OCI-LY7 (cell line): ENCODE data around the gene HSPA2. TPM values are rescaled to one million over a fixed set of nuclear protein-coding genes. Genes with fewer than 3 reads are reported as not detected.

Experiments used
- Bru-seq: library from RNA; stranded (reverse); fragments of 400-500 nt; gene quantifications from one replicate; lab custom pipeline; 2021; lab: Mats Ljungman, UMichigan
- BruChase-seq, 2 experiments: library from RNA; stranded (reverse); fragments of 400-500 nt; gene quantifications; one replicate each; lab custom pipeline; 2021; lab: Mats Ljungman, UMichigan
- BruUV-seq: library from RNA; stranded (reverse); fragments of 400-500 nt; replicated peaks from 2 replicates; lab custom pipeline; 2021; lab: Mats Ljungman, UMichigan
- CTCF ChIA-PET: fragments of 300-600 bp; sonication (Branson Sonifier 250); formaldehyde crosslinking; loops from one replicate; lab custom pipeline; 2022; ENCODE audit warnings: antibody characterized with exemption; ENCODE audit not compliant: unreplicated experiment; lab: Charles Lee
- POLR2A ChIA-PET: fragments of 300-600 bp; sonication (Branson Sonifier 250); formaldehyde crosslinking; loops from one replicate; lab custom pipeline; 2022; ENCODE audit warnings: antibody characterized with exemption; lab: Charles Lee
- DNase-seq: peaks from one replicate; pipeline ENCODE4 v3.0.0-alpha.2; 2015; ENCODE audit warnings: low spot score
- H2AFZ ChIP-seq: fragments of 200-600 bp; sonication (generic), shearing (Covaris generic); 2 replicates; pipeline ENCODE4 v1.6.1; 2014; ENCODE audit warnings: mild to moderate bottlenecking, antibody characterized with exemption, low read length, moderate library complexity
- H3K27ac ChIP-seq: fragments of 200-600 bp; sonication (generic); 2 replicates; pipeline ENCODE4 v1.5.1; 2014; ENCODE audit warnings: mixed run types, low read depth, mild to moderate bottlenecking, moderate library complexity, low read length, inconsistent platforms; ENCODE audit not compliant: poor library complexity, severe bottlenecking
- H3K36me3 ChIP-seq: fragments of 200-600 bp; sonication (generic); 2 replicates; pipeline ENCODE4 v1.6.1; 2014; ENCODE audit warnings: mild to moderate bottlenecking, antibody characterized with exemption, low read length, moderate library complexity, mixed read lengths; ENCODE audit not compliant: insufficient read depth
- H3K4me1 ChIP-seq: fragments of 200-600 bp; sonication (generic); 2 replicates; pipeline ENCODE4 v1.5.1; 2014; ENCODE audit warnings: mild to moderate bottlenecking, low read length; ENCODE audit not compliant: insufficient read depth, poor library complexity, severe bottlenecking
- H3K4me2 ChIP-seq: fragments of 200-600 bp; sonication (generic); 2 replicates; pipeline ENCODE4 v1.6.1; 2014; ENCODE audit warnings: mild to moderate bottlenecking, low read length
- H3K4me3 ChIP-seq: fragments of 200-600 bp; sonication (generic); 2 replicates; pipeline ENCODE4 v1.5.1; 2014; ENCODE audit warnings: mild to moderate bottlenecking, low read depth, low read length; ENCODE audit not compliant: poor library complexity, severe bottlenecking
- H3K79me2 ChIP-seq: fragments of 200-600 bp; sonication (generic); 2 replicates; pipeline ENCODE4 v1.6.1; 2016; ENCODE audit warnings: low read depth, mild to moderate bottlenecking, low read length, moderate library complexity, mixed read lengths; ENCODE audit not compliant: insufficient read depth
- H3K9me2 ChIP-seq: fragments of 200-600 bp; sonication (generic); 2 replicates; pipeline ENCODE4 v1.6.1; 2016; ENCODE audit warnings: mild to moderate bottlenecking, low read length, mixed read lengths; ENCODE audit not compliant: insufficient read depth
- H3K9me3 ChIP-seq: fragments of 200-600 bp; sonication (generic); 2 replicates; pipeline ENCODE4 v1.6.1; 2014; ENCODE audit warnings: mild to moderate bottlenecking, mixed run types, low read length, mixed read lengths
- H4K20me1 ChIP-seq: fragments of 200-600 bp; sonication (generic); 2 replicates; pipeline ENCODE4 v1.6.1; 2014; ENCODE audit warnings: mild to moderate bottlenecking, antibody characterized with exemption, low read length, moderate library complexity, mixed read lengths; ENCODE audit not compliant: insufficient read depth
- CTCF ChIP-seq: fragments of 200-600 bp; sonication (generic); conservative IDR thresholded peaks from 2 replicates; pipeline ENCODE4 v1.5.1; 2014; ENCODE audit warnings: mild to moderate bottlenecking, antibody characterized with exemption, low read length, moderate library complexity, mixed read lengths
- EZH2phosphoT487 ChIP-seq: fragments of 200-600 bp; sonication (generic); IDR thresholded peaks from 2 replicates; pipeline ENCODE4 v1.6.1; 2018; ENCODE audit warnings: low read depth, borderline replicate concordance, mild to moderate bottlenecking, mixed run types, antibody characterized with exemption, low read length, moderate library complexity, mixed read lengths
- intact Hi-C: fragments of 100-400 bp; cut with micrococcal nuclease; formaldehyde crosslinking; loops from one replicate; pipeline ENCODE4 v1.10.0; 2022; ENCODE audit not compliant: unreplicated experiment
- long read RNA-seq: library from polyadenylated mRNA; stranded (forward); transcript quantifications from one replicate; pipeline ENCODE4 v2.0.0, GENCODE V29; 2022
- total RNA-seq, 2 experiments: library from RNA; depleted of rRNA in 1 of 2; stranded (reverse); fragments of >200 nt in 1 of 2; shearing (Covaris generic) in 1 of 2; gene quantifications; 2 replicates each; pipeline ENCODE4 v1.2.3, GENCODE V29; 2014 to 2022

HSPA2 gene
- total RNA-seq (2014; rRNA removed; shearing (Covaris generic)) (0.54 and 0.57 TPM in 2 replicates), total RNA-seq (2022) (0.33 and 0.36 TPM in 2 replicates), Bru-seq, nascent RNA (percentile 15 among the genes with signal in this experiment), BruChase-seq, experiment 1, labeled RNA remaining after a 6-hour chase (percentile 26 among the genes with signal in this experiment), BruChase-seq, experiment 2, labeled RNA remaining after a 2-hour chase (percentile 26 among the genes with signal in this experiment)
- long read RNA-seq = 0 reads

- ChIA-PET CTCF (interaction anchor here (0.6 kb wide), 1 partner anchor 8 kb away, joined by 6 read pairs; no protein-coding TSS in a partner anchor), POLR2A (interaction anchor here (0.6 to 0.8 kb wide), 3 partner anchors 10 to 1695 kb away, joined by 3 to 10 read pairs (median 3); no protein-coding TSS in a partner anchor)
- H3K9me3 ChIP-seq = no peaks in the 10 kb centered on the region
- intact Hi-C loops = loop anchor here (2.0 kb wide), 1 partner anchor 96 kb away; no protein-coding TSS in a partner anchor
- peak; percentile 94 for DNase-seq
- no peak within 1 kb of the TSS for H3K27ac ChIP-seq
- no peaks in the 10 kb centered on the region for H3K79me2 ChIP-seq
- peaks cover 3% of the 10 kb centered on the region for H3K4me1 ChIP-seq
- no TSS peak for BruUV-seq
- peak within 1 kb of the TSS; percentile 71 for H3K4me3 ChIP-seq
- no peaks in the 10 kb centered on the region for H3K9me2 ChIP-seq
- TF ChIP-seq CTCF = peak; percentile 68
- TF ChIP-seq EZH2phosphoT487 = no peak
- peak within 1 kb of the TSS; percentile 97 for H2AFZ ChIP-seq
- H3K36me3 ChIP-seq = no peaks in the 10 kb centered on the region
- H4K20me1 ChIP-seq = no peaks in the 10 kb centered on the region
- H3K4me2 ChIP-seq = peak within 1 kb of the TSS; percentile 67
These were observed at the start of gene HSPA2 for GRCh38 chr14:64540208-64541202. Gene HSPA2, plus strand, starts transcription at chr14:64540741. Its CDS starts 109 bp downstream, at chr14:64540850.

DNA sequence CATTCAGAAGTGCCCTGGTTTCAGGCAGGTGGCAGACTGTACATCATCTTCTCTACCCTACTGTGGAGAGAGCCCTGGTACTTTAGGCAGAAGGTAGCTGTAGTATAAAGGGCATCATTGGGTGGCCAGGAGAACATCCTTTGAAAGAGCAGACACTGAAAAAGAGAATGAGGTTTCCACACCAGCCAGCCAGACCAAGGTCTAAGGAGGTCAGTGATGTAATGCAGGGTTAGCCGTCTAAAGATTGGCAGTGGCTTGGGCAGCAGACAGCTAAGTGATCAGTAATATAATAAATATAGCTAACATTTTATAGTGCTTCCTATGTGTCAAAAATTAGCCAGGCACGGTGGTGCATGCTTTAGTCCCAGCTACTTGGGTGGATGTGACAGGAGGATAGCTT is 48.9 kb upstream of the HSPA2 start:
- H2AFZ ChIP-seq = no peak overlapping the region
- TF ChIP-seq EZH2phosphoT487 (no peak), CTCF (no peak)
- intact Hi-C loops = no loop called here
- DNase-seq = no peak
- POLR2A ChIA-PET = interaction anchor here (0.5 to 2.3 kb wide), 6 partner anchors 10 to 1476 kb away, joined by 3 to 13 read pairs (median 3); no protein-coding TSS in a partner anchor
- CTCF ChIA-PET = interaction anchor here (0.9 kb wide), 1 partner anchor 11 kb away, joined by 3 read pairs; no protein-coding TSS in a partner anchor
- no peak overlapping the region for H3K4me2 ChIP-seq
- no peaks in the 10 kb centered on the region for H3K9me2 ChIP-seq
- H3K4me1 ChIP-seq = no peaks in the 10 kb centered on the region
- peaks cover 42% of the 10 kb centered on the region; the same call in 1 of the 2 replicates for H3K79me2 ChIP-seq
- H3K36me3 ChIP-seq = peaks cover 88% of the 10 kb centered on the region
- H3K9me3 ChIP-seq = no peaks in the 10 kb centered on the region
- H3K4me3 ChIP-seq = no peak overlapping the region
- H3K27ac ChIP-seq = no peak overlapping the region
- H4K20me1 ChIP-seq = peaks cover 1% of the 10 kb centered on the region; the same call in 1 of the 2 replicates
- no TSS peak for BruUV-seq
